Stomach smooth muscle (tissue), 2 donors: Measurements from ENCODE around the gene PRND.

Experiments
- H3K27ac ChIP-seq: one replicate; pipeline ENCODE4 v1.7.0; 2013; ENCODE audit warnings: mild to moderate bottlenecking, low read length, inconsistent platforms
- H3K27me3 ChIP-seq, 2 donors: one replicate each; pipeline ENCODE4 v1.7.0; 2013; ENCODE audit warnings: low read length in 2 of 2; ENCODE audit not compliant: insufficient read depth in 2 of 2, control insufficient read depth in 1 of 2
- H3K36me3 ChIP-seq, 2 donors: one replicate each; pipeline ENCODE4 v1.7.0; 2013; ENCODE audit warnings: low read length in 2 of 2; ENCODE audit not compliant: control insufficient read depth in 2 of 2, insufficient read depth in 2 of 2
- H3K4me1 ChIP-seq: one replicate; pipeline ENCODE4 v1.7.0; 2013; ENCODE audit warnings: low read length; ENCODE audit not compliant: control insufficient read depth, insufficient read depth
- H3K4me3 ChIP-seq, 2 donors: one replicate each; pipeline ENCODE4 v1.7.0; 2013; ENCODE audit warnings: low read length in 2 of 2
- H3K9ac ChIP-seq, 2 donors: one replicate each; pipeline ENCODE4 v1.7.0; 2013; ENCODE audit warnings: low read length in 2 of 2, mild to moderate bottlenecking in 1 of 2
- H3K9me3 ChIP-seq, 2 donors: one replicate each; pipeline ENCODE4 v1.7.0; 2013; ENCODE audit warnings: low read length in 2 of 2; ENCODE audit not compliant: control insufficient read depth in 2 of 2
- donor health status: healthy.
- donor health status: Pancreatic carcinoma.

Gene PRND, protein sequence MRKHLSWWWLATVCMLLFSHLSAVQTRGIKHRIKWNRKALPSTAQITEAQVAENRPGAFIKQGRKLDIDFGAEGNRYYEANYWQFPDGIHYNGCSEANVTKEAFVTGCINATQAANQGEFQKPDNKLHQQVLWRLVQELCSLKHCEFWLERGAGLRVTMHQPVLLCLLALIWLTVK

DNA sequence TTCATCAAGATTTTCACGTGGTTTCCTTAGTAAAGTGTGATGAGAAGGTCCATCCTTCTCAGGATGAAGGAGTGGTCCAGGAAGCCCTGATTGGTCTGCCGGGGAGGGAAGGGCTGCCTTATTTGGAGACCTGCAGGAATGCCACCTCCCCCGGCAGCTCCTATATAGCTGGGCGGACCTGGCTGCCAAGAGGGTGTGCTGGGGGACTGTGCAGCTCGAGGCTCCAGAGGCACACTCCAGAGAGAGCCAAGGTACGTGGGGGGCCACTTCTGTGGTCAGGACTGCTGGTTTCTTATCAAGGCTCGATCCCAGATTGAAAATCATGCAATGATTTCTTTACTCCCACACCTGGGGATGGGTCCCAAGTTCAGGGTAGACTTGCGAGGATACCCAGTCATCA, at the start of gene PRND:
PRND (plus strand) TSS at position 191 of the 400 bp plus-strand sequence. CDS start 2,643 bp downstream, outside the sequence.
- Histone ChIP-seq H3K4me1 (peaks cover 20% of the 10 kb centered on the region), H3K36me3 (no peaks in the 10 kb centered on the region), H3K9ac (peak within 1 kb of the TSS in 1 of 2 donors; percentile 26), H3K9me3 (no peaks in the 10 kb centered on the region), H3K27me3 (no peaks in the 10 kb centered on the region), H3K4me3 (peak within 1 kb of the TSS; percentile 26 to 49), H3K27ac (no peak within 1 kb of the TSS)

DNA sequence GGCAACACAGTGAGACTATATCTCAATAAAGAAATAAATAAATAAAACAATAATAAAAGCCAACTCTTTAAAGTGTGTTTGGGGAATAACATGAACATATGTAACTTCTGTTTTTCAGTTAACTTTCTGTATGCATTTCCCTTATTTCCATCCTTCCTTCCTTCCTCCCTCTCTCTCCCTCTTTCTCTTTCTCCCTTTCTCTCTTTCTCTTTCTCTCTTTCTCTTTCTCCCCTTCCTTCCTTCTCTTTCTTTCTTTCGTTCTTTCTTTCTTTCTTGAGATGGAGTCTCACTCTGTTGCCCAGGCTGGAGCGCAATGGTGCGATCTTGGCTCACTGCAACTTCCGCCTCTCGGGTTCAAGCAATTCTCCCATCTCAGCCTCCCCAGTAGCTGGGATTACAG, 48.8 kb upstream of the PRND start:
- H3K4me3 ChIP-seq = no peak overlapping the region
- no peaks in the 10 kb centered on the region for H3K36me3 ChIP-seq
- H3K9ac ChIP-seq = no peak overlapping the region
- no peaks in the 10 kb centered on the region for H3K27me3 ChIP-seq
- no peaks in the 10 kb centered on the region for H3K4me1 ChIP-seq
- no peak overlapping the region for H3K27ac ChIP-seq
- H3K9me3 ChIP-seq = no peaks in the 10 kb centered on the region

DNA sequence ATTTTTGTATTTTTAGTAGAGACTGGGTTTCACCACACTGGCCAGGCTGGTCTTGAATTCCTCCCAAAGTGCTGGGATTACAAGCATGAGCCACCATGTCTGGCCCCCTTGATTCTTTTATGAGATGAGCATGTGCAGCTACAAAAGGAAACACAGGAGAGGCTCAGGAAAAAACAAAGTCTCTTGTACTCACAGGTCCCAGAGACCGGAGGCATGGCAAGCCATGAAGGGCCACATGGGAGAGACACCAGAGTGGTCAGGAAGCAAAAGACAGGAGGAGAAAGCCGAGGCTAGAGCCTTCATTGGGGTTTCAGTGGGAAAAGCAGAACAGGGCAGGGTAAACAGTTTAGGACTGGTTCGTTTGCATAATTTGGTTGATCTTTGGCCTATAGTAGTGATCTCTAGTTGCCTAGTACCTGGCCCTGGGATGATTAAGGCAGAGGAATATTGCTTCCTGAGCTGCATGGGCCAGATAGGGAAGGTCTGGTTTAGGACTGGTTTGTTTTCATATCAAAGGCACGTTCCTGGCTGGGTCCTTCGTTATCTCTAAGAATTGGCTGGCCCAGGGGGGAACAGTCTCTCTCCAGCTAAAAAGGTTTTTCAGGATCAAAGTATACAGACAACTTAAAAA, 48.2 kb upstream of the PRND start:
- Histone ChIP-seq H3K27me3 (no peaks in the 10 kb centered on the region), H3K36me3 (no peaks in the 10 kb centered on the region), H3K4me3 (no peak overlapping the region), H3K9ac (no peak overlapping the region), H3K9me3 (no peaks in the 10 kb centered on the region), H3K4me1 (no peaks in the 10 kb centered on the region), H3K27ac (no peak overlapping the region)

DNA sequence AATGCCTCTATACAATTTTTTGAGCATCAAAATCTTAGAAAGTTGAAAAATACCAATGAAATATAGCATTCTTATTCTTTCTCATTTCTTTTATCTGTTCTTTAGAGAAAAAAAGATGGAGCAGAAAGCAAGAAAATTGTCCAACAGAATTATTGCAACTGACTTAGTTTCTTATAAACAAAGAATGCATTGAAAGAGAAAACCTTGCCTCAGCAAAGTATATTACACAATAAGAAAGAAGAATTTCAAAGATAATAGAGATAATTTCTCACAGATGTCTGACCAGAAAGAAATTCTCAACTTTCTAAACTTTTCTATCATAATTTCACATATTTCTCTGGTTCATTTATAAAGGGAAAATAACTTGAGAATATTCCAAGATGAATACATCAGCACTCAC, 47.0 kb upstream of the PRND start:
- Histone ChIP-seq H3K36me3 (no peaks in the 10 kb centered on the region), H3K4me3 (no peak overlapping the region), H3K9ac (no peak overlapping the region), H3K27me3 (no peaks in the 10 kb centered on the region), H3K9me3 (no peaks in the 10 kb centered on the region), H3K4me1 (no peaks in the 10 kb centered on the region), H3K27ac (no peak overlapping the region)

DNA sequence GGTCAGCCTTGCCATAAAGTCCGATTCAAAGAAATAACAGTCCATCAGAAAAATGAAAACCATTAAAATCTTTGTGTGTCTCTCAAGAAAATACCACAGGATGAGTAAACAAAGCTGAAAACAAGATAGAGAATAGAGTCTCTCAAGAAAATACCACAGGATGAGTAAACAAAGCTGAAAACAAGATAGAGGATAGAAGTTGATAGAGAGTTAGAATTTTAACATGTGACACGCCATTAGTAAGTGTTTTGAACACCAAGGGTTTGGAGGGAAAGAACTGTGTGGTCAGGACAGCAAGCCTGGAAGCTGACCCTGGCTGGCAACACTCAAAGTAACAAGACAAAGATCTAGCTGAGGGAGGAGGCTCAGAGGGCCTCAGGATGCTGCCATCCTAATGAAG, 43.9 kb upstream of the PRND start:
- Histone ChIP-seq H3K27ac (no peak overlapping the region), H3K9ac (no peak overlapping the region), H3K4me3 (no peak overlapping the region), H3K36me3 (no peaks in the 10 kb centered on the region), H3K4me1 (peaks cover 16% of the 10 kb centered on the region), H3K9me3 (no peaks in the 10 kb centered on the region), H3K27me3 (no peaks in the 10 kb centered on the region)

DNA sequence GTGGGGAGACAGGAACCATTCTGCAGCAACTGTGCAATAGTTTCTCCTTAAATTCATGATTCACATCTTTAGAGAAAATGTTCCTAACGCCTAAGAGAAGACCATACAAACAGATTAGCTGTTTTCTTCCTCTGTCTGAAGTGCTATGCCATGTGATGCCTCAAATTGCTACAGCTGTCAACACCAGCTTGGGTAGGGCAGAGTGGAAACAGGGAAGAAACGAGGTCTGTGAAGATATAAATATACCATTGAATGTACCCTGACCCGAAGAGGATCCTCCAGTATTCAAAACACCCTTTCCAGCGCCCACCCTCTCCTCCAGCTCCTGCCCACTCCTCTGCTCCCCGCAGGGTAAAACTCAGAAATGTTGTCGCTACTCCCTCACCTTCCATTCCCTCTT, 40.3 kb upstream of the PRND start:
- Histone ChIP-seq H3K9ac (no peak overlapping the region), H3K36me3 (no peaks in the 10 kb centered on the region), H3K27me3 (no peaks in the 10 kb centered on the region), H3K4me3 (peak overlapping the region in 1 of 2 donors; percentile 41), H3K27ac (peak overlapping the region; percentile 96), H3K9me3 (no peaks in the 10 kb centered on the region), H3K4me1 (peaks cover 36% of the 10 kb centered on the region)

DNA sequence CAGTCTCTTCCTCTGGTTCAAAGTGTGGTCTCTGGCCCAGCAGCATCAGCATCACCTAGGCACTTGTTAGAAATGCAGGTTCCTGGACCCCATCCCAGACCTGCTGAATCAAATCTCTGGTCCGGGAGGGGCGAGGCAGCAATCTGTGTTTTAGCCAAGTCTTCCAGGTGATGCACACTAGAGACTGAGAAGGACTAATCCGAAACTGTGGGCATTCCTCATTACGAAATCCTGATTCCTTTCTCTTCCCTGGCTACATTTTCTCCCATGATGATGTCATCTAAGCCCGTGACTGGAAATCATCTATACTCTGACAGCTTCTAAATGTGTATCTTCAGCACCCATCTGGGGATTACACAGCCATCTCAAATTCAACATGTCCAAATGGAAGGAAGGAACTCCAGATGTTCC, 39.7 kb upstream of the PRND start:
- Histone ChIP-seq H3K27me3 (no peaks in the 10 kb centered on the region), H3K4me3 (peak overlapping the region in 1 of 2 donors; percentile 41), H3K9ac (peak overlapping the region in 1 of 2 donors; percentile 29), H3K27ac (peak overlapping the region; percentile 96), H3K4me1 (peaks cover 36% of the 10 kb centered on the region), H3K36me3 (no peaks in the 10 kb centered on the region), H3K9me3 (no peaks in the 10 kb centered on the region)

DNA sequence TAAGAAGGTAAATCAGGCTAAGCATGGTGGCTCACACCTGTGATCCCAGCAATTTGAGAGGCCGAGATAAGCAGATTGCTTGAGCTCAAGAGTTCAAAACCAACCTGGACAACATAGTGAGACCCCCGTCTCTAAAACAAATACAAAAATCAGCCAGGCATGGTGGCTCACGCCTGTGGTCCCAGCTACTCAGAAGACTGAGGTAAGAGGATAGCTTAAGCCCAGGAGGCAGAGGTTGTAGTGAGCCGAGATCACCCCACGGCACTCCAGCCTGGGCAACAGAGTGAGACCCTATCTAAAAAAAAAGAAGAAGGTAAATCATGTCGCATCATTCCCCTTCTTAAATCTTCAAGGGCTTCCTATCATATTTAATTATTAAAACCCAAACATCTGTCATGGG, 39.0 kb upstream of the PRND start:
- Histone ChIP-seq H3K27ac (peak overlapping the region; percentile 96), H3K36me3 (no peaks in the 10 kb centered on the region), H3K4me1 (peaks cover 41% of the 10 kb centered on the region), H3K9me3 (no peaks in the 10 kb centered on the region), H3K9ac (no peak overlapping the region), H3K4me3 (no peak overlapping the region), H3K27me3 (no peaks in the 10 kb centered on the region)

DNA sequence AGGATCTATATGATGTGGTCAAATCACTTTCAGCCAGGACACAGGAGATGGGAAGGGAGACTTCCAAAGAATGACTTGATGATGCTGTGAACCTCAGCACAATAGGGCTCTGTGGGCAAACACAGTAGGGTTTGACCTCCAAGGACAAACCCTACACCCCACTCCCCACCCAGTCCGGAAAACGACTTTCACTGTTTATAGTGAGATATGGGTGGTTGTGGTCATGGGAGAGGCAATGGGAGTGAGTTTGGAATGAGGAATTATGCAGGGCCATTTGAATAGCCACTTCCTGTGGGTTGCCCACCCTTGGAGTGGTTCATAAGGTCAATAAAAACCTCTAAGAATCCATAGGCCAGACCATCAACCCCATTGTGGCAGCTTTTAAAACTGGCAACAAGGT, 38.4 kb upstream of the PRND start:
- no peak overlapping the region for H3K9ac ChIP-seq
- H3K9me3 ChIP-seq = no peaks in the 10 kb centered on the region
- no peak overlapping the region for H3K4me3 ChIP-seq
- peak overlapping the region; percentile 96 for H3K27ac ChIP-seq
- H3K27me3 ChIP-seq = no peaks in the 10 kb centered on the region
- H3K36me3 ChIP-seq = no peaks in the 10 kb centered on the region
- peaks cover 46% of the 10 kb centered on the region for H3K4me1 ChIP-seq

DNA sequence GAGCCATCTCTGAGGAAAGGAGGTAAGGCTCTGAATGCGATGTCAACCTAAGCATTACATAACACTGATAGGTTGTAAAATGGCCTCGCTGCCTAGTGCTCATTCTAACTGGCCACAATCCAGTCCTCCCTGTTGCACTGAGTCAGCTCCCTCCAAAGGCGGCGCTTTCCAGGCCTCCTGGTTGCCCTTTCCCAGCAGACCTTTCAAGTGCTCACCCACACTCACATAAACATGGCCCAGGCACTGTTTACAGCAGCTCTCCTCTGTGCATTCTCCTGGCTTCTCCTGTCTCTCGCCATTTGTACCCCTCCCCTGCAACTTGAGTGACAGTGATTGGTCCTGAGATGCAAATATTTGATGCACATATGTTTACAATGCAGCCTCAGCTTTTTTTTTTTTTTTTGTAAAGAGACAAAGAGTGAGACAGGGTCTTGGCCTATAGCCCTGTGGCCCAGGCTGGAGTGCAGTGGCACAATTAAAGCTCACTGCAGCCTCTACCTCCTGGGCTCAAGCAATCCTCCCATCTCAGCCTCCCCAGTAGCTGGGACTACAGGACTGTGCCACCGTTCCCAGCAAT, 36.8 kb upstream of the PRND start:
- H3K9me3 ChIP-seq = no peaks in the 10 kb centered on the region
- peak overlapping the region; percentile 5 to 86 for H3K9ac ChIP-seq
- H3K4me3 ChIP-seq = peak overlapping the region in 1 of 2 donors; percentile 81
- H3K4me1 ChIP-seq = peaks cover 51% of the 10 kb centered on the region
- H3K27me3 ChIP-seq = no peaks in the 10 kb centered on the region
- H3K36me3 ChIP-seq = no peaks in the 10 kb centered on the region
- peak overlapping the region; percentile 96 for H3K27ac ChIP-seq

DNA sequence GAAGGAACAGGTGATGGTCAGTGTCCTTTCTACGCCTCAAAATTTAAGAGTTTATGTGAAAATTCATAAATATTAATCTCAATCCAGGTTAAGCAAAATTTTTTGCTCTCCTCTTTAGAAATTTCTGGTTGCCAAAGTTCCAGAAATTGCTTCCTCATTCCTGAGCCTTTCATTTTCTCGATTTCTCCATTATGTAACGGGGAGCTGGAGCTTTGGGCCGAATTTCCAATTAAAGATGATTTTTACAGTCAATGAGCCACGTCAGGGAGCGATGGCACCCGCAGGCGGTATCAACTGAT, 35.8 kb upstream of the PRND start:
- H3K9ac ChIP-seq = peak overlapping the region; percentile 84 to 86
- no peaks in the 10 kb centered on the region for H3K36me3 ChIP-seq
- no peaks in the 10 kb centered on the region for H3K9me3 ChIP-seq
- peak overlapping the region; percentile 81 to 86 for H3K4me3 ChIP-seq
- peaks cover 54% of the 10 kb centered on the region for H3K4me1 ChIP-seq
- no peaks in the 10 kb centered on the region for H3K27me3 ChIP-seq
- H3K27ac ChIP-seq = peak overlapping the region; percentile 96
